Ascending aorta (tissue), 2 donors: ENCODE measurements around the gene CD40LG. TPM values are rescaled to one million over a fixed set of nuclear protein-coding genes. Genes with fewer than 3 reads are reported as not detected.

Source experiments
- DNase-seq, 2 donors: peaks; one replicate each; pipeline ENCODE4 v3.0.0-alpha.2; 2019; ENCODE audit warnings: low spot score in 2 of 2
- H3K27ac ChIP-seq, 2 donors: fragments of 200-600 bp; sonication (generic); one replicate each; pipeline ENCODE4 v1.5.1; 2016 to 2017; ENCODE audit warnings: mild to moderate bottlenecking in 1 of 2
- H3K27me3 ChIP-seq: fragments of 200-600 bp; sonication (generic); one replicate; pipeline ENCODE4 v1.5.1; 2017
- H3K36me3 ChIP-seq, 2 donors: fragments of 200-600 bp; sonication (generic); one replicate each; pipeline ENCODE4 v1.5.1; 2016
- H3K4me1 ChIP-seq, 2 donors: fragments of 200-600 bp; sonication (generic); one replicate each; pipeline ENCODE4 v1.5.1; 2016 to 2017; ENCODE audit warnings: mild to moderate bottlenecking in 1 of 2
- H3K4me3 ChIP-seq, 2 donors: fragments of 200-600 bp; sonication (generic); one replicate each; pipeline ENCODE4 v1.5.1; 2016 to 2017; ENCODE audit warnings: mild to moderate bottlenecking in 1 of 2
- H3K9me3 ChIP-seq, 2 donors: fragments of 200-600 bp; sonication (generic); one replicate each; pipeline ENCODE4 v1.5.1; 2016
- CTCF ChIP-seq, 3 experiments: fragments of 200-600 bp in 2 of 3; fragments of 450-650 bp in 1 of 3; sonication (generic) in 2 of 3; IDR thresholded peaks; one replicate each; pipeline ENCODE4 v1.5.1; 2016 to 2019; ENCODE audit warnings: antibody characterized with exemption in 3 of 3, mild to moderate bottlenecking in 1 of 3, moderate library complexity in 1 of 3
- intact Hi-C: fragments of 100-400 bp; cut with DNase I; formaldehyde crosslinking; loops from one replicate; pipeline ENCODE4 v1.15.1; 2023
- total RNA-seq: library from RNA; depleted of rRNA; stranded (reverse); fragments of >200 nt; gene quantifications from one replicate; pipeline ENCODE4 v1.1.0, GENCODE V29; 2016

The CD40LG gene
- total RNA-seq, 1 donor from 2014 or later = not detected

DNA sequence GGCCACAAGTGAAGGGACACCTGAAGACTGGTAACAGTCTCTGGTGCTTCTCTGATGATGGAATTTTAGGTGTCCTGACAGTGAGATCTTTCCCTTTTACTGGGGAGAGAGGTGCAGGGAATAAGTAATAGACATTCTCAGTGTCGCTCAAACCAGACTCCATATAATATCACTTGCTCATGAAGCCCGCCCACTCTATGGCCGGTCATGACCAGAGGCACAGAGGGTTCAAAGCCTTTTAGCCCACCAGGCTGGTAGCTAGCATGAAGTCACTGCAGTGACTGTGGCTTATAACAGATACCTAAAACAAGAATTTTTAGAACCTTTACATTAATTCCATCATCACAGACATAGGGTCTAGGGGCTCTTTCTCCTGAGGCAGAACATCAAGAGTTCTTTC lies 2.9 kb downstream of the CD40LG start:
- no peak for DNase-seq
- Histone ChIP-seq H3K9me3 (no peaks in the 10 kb centered on the region), H3K4me3 (no peak overlapping the region), H3K27me3 (no peaks in the 10 kb centered on the region), H3K27ac (no peak overlapping the region), H3K4me1 (no peaks in the 10 kb centered on the region), H3K36me3 (no peaks in the 10 kb centered on the region)
- TF ChIP-seq CTCF (IDR thresholded peaks at IDR 0.05) = no peak
- intact Hi-C loops = no loop called here

DNA sequence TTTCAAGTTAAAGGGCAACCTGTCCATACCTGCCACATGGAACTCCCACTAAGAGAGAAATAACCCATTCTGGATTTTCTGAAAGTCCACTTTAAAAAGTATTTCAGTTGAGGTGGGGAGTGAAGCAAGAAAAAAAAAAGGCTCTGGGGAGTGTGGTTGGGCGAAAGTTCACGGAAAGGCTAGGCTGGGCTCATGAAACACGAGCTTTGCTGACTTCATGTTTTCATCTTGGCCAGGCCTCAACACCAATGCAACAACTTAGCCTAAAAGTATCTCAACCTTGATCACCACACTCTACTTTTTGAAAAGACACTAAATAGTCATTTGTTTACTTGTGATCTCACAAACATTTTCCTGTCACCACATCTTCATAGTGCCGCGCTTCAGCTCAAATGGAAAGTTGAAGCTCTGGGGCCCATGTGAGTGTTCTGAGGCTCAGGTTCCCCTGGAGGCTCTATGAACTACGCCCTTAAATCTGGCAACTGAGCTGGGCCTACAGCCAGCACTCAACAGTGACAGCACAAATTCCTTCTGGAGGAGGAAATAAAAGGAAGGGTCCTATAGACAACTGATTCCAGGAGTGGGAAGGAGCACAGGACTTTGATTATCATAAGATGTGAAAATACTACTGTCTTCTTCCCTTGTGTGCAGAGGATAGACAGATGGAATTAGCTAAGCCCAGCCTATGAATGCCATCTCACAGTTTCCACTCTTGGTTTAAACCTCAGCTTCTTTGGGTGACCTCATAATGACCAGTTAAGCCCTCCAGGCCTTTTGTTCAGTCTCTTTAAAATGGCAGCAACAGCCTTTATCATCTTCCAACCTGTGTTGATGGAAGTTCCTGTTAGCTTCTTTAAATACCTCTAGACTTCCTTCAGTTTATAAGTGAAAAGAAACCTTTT lies 5.1 kb downstream of the CD40LG start:
- no peak for DNase-seq
- intact Hi-C loops = no loop called here
- Histone ChIP-seq H3K27ac (no peak overlapping the region), H3K4me1 (no peaks in the 10 kb centered on the region), H3K9me3 (no peaks in the 10 kb centered on the region), H3K36me3 (no peaks in the 10 kb centered on the region), H3K27me3 (no peaks in the 10 kb centered on the region), H3K4me3 (no peak overlapping the region)
- no peak for TF ChIP-seq CTCF (IDR thresholded peaks at IDR 0.05)

GRCh38 chrX:136656361-136656964 lies 8.5 kb downstream of the CD40LG start:
- H3K27me3 ChIP-seq = no peaks in the 10 kb centered on the region
- intact Hi-C loops = no loop called here
- H3K27ac ChIP-seq = no peak overlapping the region
- H3K4me3 ChIP-seq = no peak overlapping the region
- no peak for TF ChIP-seq CTCF (IDR thresholded peaks at IDR 0.05)
- no peak for DNase-seq
- no peaks in the 10 kb centered on the region for H3K4me1 ChIP-seq
- no peaks in the 10 kb centered on the region for H3K36me3 ChIP-seq
- H3K9me3 ChIP-seq = no peaks in the 10 kb centered on the region

- TF ChIP-seq CTCF (IDR thresholded peaks at IDR 0.05) = no peak
- H3K9me3 ChIP-seq = no peaks in the 10 kb centered on the region
- H3K27ac ChIP-seq = no peak overlapping the region
- H3K36me3 ChIP-seq = no peaks in the 10 kb centered on the region
- intact Hi-C loops = no loop called here
- no peak overlapping the region for H3K4me3 ChIP-seq
- DNase-seq = no peak
- H3K4me1 ChIP-seq = no peaks in the 10 kb centered on the region
- H3K27me3 ChIP-seq = no peaks in the 10 kb centered on the region
Observed at GRCh38 chrX:136658151-136658550, 10.2 kb downstream of the CD40LG start.

GRCh38 chrX:136659174-136659573 lies 11.2 kb downstream of the CD40LG start:
- H3K4me3 ChIP-seq = no peak overlapping the region
- intact Hi-C loops = no loop called here
- H3K36me3 ChIP-seq = no peaks in the 10 kb centered on the region
- TF ChIP-seq CTCF (IDR thresholded peaks at IDR 0.05) = no peak
- no peak overlapping the region for H3K27ac ChIP-seq
- no peaks in the 10 kb centered on the region for H3K9me3 ChIP-seq
- no peaks in the 10 kb centered on the region for H3K27me3 ChIP-seq
- no peaks in the 10 kb centered on the region for H3K4me1 ChIP-seq
- no peak for DNase-seq
